Testis (tissue), 2 donors: ENCODE data around the gene C20orf202.

Source experiments
- CTCF ChIP-seq, 3 experiments: fragments of 450-650 bp in 2 of 3; fragments of 200-600 bp in 1 of 3; sonication (generic) in 1 of 3; IDR thresholded peaks; one replicate each; pipeline ENCODE4 v1.5.1; 2016 to 2019; ENCODE audit warnings: antibody characterized with exemption in 3 of 3, mild to moderate bottlenecking in 2 of 3, moderate library complexity in 1 of 3
- POLR2A ChIP-seq: fragments of 450-650 bp; IDR thresholded peaks from one replicate; pipeline ENCODE4 v1.6.1; 2017; ENCODE audit warnings: antibody characterized with exemption, mild to moderate bottlenecking, moderate library complexity

GRCh38 chr20:1255675-1256074, 52.4 kb downstream of the C20orf202 start:
- TF ChIP-seq CTCF (IDR thresholded peaks at IDR 0.05), result no peak
- no peak for TF ChIP-seq POLR2A
